HepG2 (cell line): ENCODE measurements around the gene PPP4R3A. TPM values are rescaled to one million over a fixed set of nuclear protein-coding genes. Genes with fewer than 3 reads are reported as not detected.

Experiments used
- ATF4 ChIP-seq, 2 experiments: fragments of 450-650 bp in 1 of 2; sonication (generic) in 1 of 2; formaldehyde crosslinking; IDR thresholded peaks; 2 replicates each; pipeline versions ENCODE4 v1.5.0 to v1.8.0; 2020 to 2022; ENCODE audit warnings: mild to moderate bottlenecking in 1 of 2, missing genetic modification reagents in 1 of 2
- ATF5 ChIP-seq: sonication (generic); formaldehyde crosslinking; IDR thresholded peaks from 2 replicates; pipeline ENCODE4 v1.4.0; 2020; ENCODE audit warnings: mild to moderate bottlenecking, low read depth, missing genetic modification reagents
- ATM ChIP-seq: fragments of 450-650 bp; IDR thresholded peaks from 2 replicates; pipeline ENCODE4 v1.7.1; 2017; ENCODE audit warnings: mild to moderate bottlenecking, borderline replicate concordance
- CEBPB ChIP-seq: IDR thresholded peaks from 2 replicates; pipeline ENCODE4 v1.6.1; 2011; ENCODE audit warnings: low read depth, low read length, improper control_type of control experiment, borderline replicate concordance
- CENPT ChIP-seq: sonication (generic); formaldehyde crosslinking; IDR thresholded peaks from 2 replicates; pipeline ENCODE4 v1.8.0; 2022; ENCODE audit warnings: low read depth, mild to moderate bottlenecking, moderate library complexity, missing genetic modification reagents
- ETS1 ChIP-seq: sonication (generic); formaldehyde crosslinking; IDR thresholded peaks from 2 replicates; pipeline ENCODE4 v1.4.0; 2020; ENCODE audit warnings: missing genetic modification reagents
- GATA4 ChIP-seq: sonication (generic); IDR thresholded peaks from 2 replicates; pipeline ENCODE4 v1.6.1; 2016; ENCODE audit warnings: antibody characterized with exemption, low read depth, borderline replicate concordance
- IKZF5 ChIP-seq: IDR thresholded peaks from 2 replicates; pipeline ENCODE4 v1.6.1; 2018; ENCODE audit warnings: missing genetic modification reagents, mild to moderate bottlenecking, missing compliant biosample characterization
- MBNL3 ChIP-seq: fragments of 250-450 bp; sonication (Bioruptor Pico); conservative IDR thresholded peaks from 2 replicates; pipeline ENCODE4 v1.8.0; 2022; ENCODE audit warnings: mild to moderate bottlenecking, inconsistent platforms
- NFE2L2 ChIP-seq: fragments of 150-350 bp; IDR thresholded peaks from 2 replicates; pipeline ENCODE4 v1.6.1; 2014; ENCODE audit warnings: low read length
- SOX13 ChIP-seq, 3 experiments: fragments of 450-650 bp in 1 of 3; sonication (generic) in 1 of 3; formaldehyde crosslinking in 1 of 3; IDR thresholded peaks in 2 of 3; conservative IDR thresholded peaks in 1 of 3; 2 replicates each; pipeline versions ENCODE4 v1.5.0 to v1.6.1; 2016 to 2020; ENCODE audit warnings: antibody characterized with exemption in 1 of 3, mild to moderate bottlenecking in 1 of 3, missing compliant biosample characterization in 1 of 3, missing genetic modification reagents in 1 of 3, moderate library complexity in 1 of 3
- SRSF1 ChIP-seq: fragments of 200-400 bp; formaldehyde crosslinking; optimal IDR thresholded peaks from 2 replicates; pipeline ENCODE3; 2017; ENCODE audit warnings: mild to moderate bottlenecking, low read depth, low read length, moderate library complexity
- SYNCRIP ChIP-seq: fragments of 200-400 bp; formaldehyde crosslinking; IDR thresholded peaks from 2 replicates; pipeline ENCODE4 v1.6.1; 2018; ENCODE audit warnings: mild to moderate bottlenecking, low read depth, low read length; ENCODE audit not compliant: insufficient read depth
- TEAD3 ChIP-seq: optimal IDR thresholded peaks from 2 replicates; pipeline ENCODE3; 2016; ENCODE audit warnings: borderline replicate concordance
- TMF1 ChIP-seq: sonication (generic); formaldehyde crosslinking; IDR thresholded peaks from 2 replicates; pipeline ENCODE4 v1.8.1; 2022; ENCODE audit warnings: low read depth, missing genetic modification reagents
- YEATS2 ChIP-seq: sonication (generic); formaldehyde crosslinking; IDR thresholded peaks from 2 replicates; pipeline ENCODE4 v1.4.0; 2020; ENCODE audit warnings: missing genetic modification reagents, borderline replicate concordance
- ZMAT5 ChIP-seq: sonication (generic); formaldehyde crosslinking; IDR thresholded peaks from 2 replicates; pipeline ENCODE4 v1.5.0; 2020; ENCODE audit warnings: mild to moderate bottlenecking, low read depth, missing genetic modification reagents, borderline replicate concordance
- ZNF121 ChIP-seq: sonication (generic); formaldehyde crosslinking; IDR thresholded peaks from 2 replicates; pipeline ENCODE4 v1.5.0; 2020; ENCODE audit warnings: mild to moderate bottlenecking, missing genetic modification reagents
- ZNF264 ChIP-seq: sonication (generic); formaldehyde crosslinking; IDR thresholded peaks from 2 replicates; pipeline ENCODE4 v1.4.0; 2020; ENCODE audit warnings: missing genetic modification reagents
- ZNF780A ChIP-seq: sonication (generic); formaldehyde crosslinking; IDR thresholded peaks from 2 replicates; pipeline ENCODE4 v1.8.0; 2022; ENCODE audit warnings: mild to moderate bottlenecking, missing genetic modification reagents, moderate library complexity
- ZSCAN9 ChIP-seq: IDR thresholded peaks from 2 replicates; pipeline ENCODE4 v1.6.1; 2016; ENCODE audit warnings: borderline replicate concordance
- ZXDC ChIP-seq: sonication (generic); formaldehyde crosslinking; IDR thresholded peaks from 2 replicates; pipeline ENCODE4 v1.5.0; 2020; ENCODE audit warnings: mild to moderate bottlenecking, missing genetic modification reagents
- polyA plus RNA-seq, 8 experiments: library from polyadenylated mRNA; depleted of rRNA in 3 of 8; stranded (reverse) in 7 of 8; unstranded in 1 of 8; fragments of >200 nt; fragmentation: Illumina TruSeq in 4 of 8; extraction: Trizol in 4 of 8; gene quantifications; 2 replicates each; pipeline versions ENCODE4 v1.2.1 to v1.2.3, GENCODE V29; 2011 to 2016; ENCODE audit warnings: low read depth in 4 of 8, missing spikeins in 1 of 8, mixed read lengths in 1 of 8; ENCODE audit not compliant: insufficient read depth in 1 of 8
- total RNA-seq, 5 experiments: library from RNA; depleted of rRNA; stranded (reverse); fragments of >200 nt; fragmentation: Illumina TruSeq; extraction: Trizol; gene quantifications; 2 replicates each; pipeline ENCODE4 v1.2.3, GENCODE V29; 2016; ENCODE audit warnings: low read depth in 1 of 5

PPP4R3A gene
- total and polyA plus RNA-seq, 2 of the 13 experiments (the other 11 are each of a cell fraction or from before 2014, with no cell fraction given), result 22.5 to 57.4 TPM

GRCh38 chr14:91554535-91555332 lies 44.6 kb upstream of the PPP4R3A start (continued):
- TF ChIP-seq ZMAT5 (CRISPR knock-in tag) (no peak), ATF4 (CRISPR knock-in tag; IDR thresholded peaks at IDR 0.05) (no peak), CEBPB (no peak), ATM (no peak), ZNF121 (CRISPR knock-in tag) (peak; percentile 44; the same call in 1 of the 2 replicates), YEATS2 (CRISPR knock-in tag) (no peak), ZNF780A (CRISPR knock-in tag) (no peak), TMF1 (CRISPR knock-in tag) (no peak), ZXDC (CRISPR knock-in tag) (no peak), NFE2L2 (no peak), CENPT (no peak), ATF5 (CRISPR knock-in tag) (no peak), SOX13 (IDR thresholded peaks at IDR 0.05) (no peak), SOX13 (CRISPR knock-in tag; conservative IDR thresholded peaks at IDR 0.05 in 1 of 2, IDR thresholded peaks at IDR 0.05 in 1 of 2) (no peak), ETS1 (CRISPR knock-in tag) (no peak), GATA4 (no peak), ZNF264 (CRISPR knock-in tag) (peak; percentile 21; the same call in 1 of the 2 replicates), IKZF5 (CRISPR knock-in tag) (no peak), ZSCAN9 (no peak), MBNL3 (no peak), SYNCRIP (no peak), TEAD3 (CRISPR knock-in tag) (peak; percentile 68), SRSF1 (no peak)
